GM12865 (cell line): ENCODE data around the gene TBC1D10A.
A peak's percentile ranks its signal among the peaks of the same experiment; 100 is the strongest.

Experiments
- DNase-seq: peaks from one replicate; pipeline ENCODE4 v3.0.0; 2010; ENCODE audit warnings: low read depth
- H3K4me3 ChIP-seq: 2 replicates; pipeline ENCODE4 v1.5.1; 2011; ENCODE audit warnings: mild to moderate bottlenecking, low read depth, low read length, control low read depth
- TF ChIP-seq, protein P1 (sequence below): IDR thresholded peaks from 2 replicates; pipeline ENCODE4 v1.5.1; 2011; ENCODE audit warnings: low read length, control low read depth, low read depth, inconsistent platforms; ENCODE audit not compliant: insufficient read depth; ENCODE audit errors: missing control alignments

The TBC1D10A gene

DNA sequence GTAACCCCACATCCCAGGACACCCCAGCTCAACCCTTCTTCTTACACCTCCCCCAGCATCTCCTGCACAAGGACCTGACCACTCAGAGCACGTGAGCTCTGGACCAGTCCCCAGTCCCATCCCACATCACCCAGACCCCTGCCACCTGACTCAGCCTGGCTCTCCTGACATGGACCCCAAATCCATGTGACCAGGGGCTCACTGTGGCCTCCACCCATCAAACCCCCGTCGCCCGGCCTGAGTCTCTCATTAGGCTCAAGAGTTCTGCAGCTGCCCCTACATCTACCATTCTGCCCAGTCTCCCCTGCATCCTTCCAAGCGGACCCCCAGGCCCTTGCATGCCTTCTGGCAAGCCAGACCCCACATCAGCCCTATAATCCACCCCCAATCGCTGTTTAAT, 78.3 kb downstream of the TBC1D10A start:
- H3K4me3 ChIP-seq = no peak overlapping the region
- no peak for DNase-seq
- TF ChIP-seq, protein P1, sequence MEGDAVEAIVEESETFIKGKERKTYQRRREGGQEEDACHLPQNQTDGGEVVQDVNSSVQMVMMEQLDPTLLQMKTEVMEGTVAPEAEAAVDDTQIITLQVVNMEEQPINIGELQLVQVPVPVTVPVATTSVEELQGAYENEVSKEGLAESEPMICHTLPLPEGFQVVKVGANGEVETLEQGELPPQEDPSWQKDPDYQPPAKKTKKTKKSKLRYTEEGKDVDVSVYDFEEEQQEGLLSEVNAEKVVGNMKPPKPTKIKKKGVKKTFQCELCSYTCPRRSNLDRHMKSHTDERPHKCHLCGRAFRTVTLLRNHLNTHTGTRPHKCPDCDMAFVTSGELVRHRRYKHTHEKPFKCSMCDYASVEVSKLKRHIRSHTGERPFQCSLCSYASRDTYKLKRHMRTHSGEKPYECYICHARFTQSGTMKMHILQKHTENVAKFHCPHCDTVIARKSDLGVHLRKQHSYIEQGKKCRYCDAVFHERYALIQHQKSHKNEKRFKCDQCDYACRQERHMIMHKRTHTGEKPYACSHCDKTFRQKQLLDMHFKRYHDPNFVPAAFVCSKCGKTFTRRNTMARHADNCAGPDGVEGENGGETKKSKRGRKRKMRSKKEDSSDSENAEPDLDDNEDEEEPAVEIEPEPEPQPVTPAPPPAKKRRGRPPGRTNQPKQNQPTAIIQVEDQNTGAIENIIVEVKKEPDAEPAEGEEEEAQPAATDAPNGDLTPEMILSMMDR = no peak

DNA sequence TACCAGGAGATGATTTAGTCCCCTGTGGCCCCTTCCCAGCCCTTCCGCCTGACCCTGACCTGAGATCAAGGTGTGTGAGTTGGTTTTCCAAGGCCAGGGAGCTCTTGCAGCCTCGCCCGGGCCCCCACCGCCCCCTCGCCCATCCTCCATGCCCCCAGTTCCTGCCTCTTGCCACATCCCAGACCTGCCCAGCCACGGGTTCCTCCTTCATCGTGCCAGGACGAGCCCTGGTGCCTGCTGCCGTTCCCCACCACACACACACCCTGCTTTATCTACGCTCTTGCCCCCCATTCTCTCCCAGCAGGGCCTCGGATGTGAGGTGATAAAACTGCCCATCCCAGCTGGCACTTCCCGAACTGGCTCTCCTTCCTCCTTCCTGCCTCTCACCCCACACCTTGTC, 78.8 kb downstream of the TBC1D10A start:
- H3K4me3 ChIP-seq = no peak overlapping the region
- DNase-seq = no peak
- TF ChIP-seq, protein P1 = no peak

DNA sequence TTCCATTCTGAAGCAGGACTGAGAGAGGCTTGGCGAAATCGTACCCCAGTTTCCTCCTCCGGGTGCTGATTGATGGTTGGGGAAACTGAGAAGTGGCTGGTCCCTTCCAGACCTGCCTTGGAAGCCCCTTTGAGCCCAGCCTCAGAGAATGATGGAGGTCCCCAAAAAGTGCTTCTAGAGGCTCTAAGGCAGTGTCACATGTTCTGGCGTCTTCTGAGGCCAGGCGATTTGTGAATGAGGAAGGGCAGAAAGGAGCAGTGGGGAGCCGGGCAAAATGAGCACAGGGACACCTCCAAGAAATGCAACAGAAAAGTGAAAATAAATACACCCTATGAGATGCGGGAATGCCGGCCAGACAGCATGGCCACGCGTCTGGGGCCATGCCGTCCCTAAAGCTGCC, 79.2 kb downstream of the TBC1D10A start:
- DNase-seq = no peak
- no peak overlapping the region for H3K4me3 ChIP-seq
- TF ChIP-seq, protein P1 = no peak

DNA sequence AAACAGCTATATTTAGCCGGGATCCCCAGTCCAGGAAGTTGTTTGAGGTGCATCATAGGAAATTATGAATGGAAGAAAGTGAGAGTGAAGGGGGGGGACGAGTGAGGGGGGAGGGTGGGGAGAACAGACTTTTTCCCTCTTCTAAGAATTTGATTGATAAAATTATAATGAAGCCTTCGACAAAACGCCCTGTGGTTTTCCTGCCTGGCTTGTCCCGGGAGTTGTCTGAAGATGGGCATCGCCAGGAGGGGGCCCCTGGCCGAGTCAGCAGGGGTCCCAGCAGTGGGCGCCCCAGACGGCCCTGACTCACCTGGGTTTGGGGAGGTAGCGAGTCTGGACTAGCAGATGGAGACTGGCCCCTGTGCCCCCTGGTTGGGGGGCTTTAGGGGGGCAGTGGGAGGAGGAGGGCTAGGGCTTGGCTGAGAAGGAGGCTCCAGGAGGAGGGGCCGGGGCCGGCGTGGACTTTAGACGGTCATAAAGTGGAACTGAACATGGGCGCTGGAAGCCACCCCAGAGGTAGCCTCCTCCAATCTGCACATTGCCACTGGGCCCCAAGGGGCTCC, 79.8 kb downstream of the TBC1D10A start:
- DNase-seq = no peak
- H3K4me3 ChIP-seq = peak overlapping the region; percentile 57
- TF ChIP-seq, protein P1 = no peak

DNA sequence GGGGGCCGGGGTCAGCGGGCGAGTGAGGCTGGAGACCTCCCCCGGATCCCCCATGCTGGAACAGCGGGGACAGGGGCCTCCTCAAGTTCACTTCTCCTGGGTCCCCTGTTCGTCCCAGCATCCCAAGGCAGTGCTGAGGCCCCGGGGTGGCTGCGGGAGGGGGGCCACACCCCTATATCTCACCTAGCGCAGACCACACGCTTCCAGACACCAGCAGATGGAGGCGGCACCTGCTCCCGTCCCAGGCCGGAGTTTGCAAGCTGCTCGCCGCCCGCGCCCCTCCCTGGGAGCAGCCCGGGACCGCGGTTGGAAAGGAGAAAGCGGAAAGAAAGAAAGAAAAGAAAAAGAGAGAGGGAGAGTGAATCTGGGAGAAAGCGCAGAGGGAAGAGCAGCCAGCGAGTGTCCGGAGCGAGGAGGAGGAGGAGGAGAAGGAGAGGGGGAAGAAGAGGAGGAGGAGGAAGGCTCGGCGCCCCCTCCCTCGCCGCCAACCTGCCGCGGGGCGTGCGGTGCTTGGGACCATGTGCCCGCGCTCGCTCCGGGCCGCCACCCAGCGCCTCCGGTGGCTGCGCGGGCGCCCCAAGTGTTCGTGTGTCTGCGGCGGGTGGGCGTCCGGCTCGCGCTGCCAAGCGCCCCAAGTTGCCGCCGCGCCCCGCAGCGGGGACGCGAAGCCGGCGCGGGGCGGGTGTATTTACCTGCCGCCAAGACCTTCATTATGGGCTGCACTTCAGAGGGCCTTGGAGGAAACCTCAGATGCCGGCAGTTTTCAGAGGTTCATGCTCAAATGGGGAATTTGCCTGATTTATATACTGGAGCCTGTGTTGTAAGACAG, 80.5 kb downstream of the TBC1D10A start, which contains the start of gene LIF:
Gene LIF, minus strand, starts transcription at position 775 of the 829 bp plus-strand sequence. Its CDS starts 64 bp downstream, at position 711.
- peak within 1 kb of the TSS; percentile 57 for H3K4me3 ChIP-seq
- DNase-seq = peak; percentile 34
- TF ChIP-seq, protein P1 = no peak

DNA sequence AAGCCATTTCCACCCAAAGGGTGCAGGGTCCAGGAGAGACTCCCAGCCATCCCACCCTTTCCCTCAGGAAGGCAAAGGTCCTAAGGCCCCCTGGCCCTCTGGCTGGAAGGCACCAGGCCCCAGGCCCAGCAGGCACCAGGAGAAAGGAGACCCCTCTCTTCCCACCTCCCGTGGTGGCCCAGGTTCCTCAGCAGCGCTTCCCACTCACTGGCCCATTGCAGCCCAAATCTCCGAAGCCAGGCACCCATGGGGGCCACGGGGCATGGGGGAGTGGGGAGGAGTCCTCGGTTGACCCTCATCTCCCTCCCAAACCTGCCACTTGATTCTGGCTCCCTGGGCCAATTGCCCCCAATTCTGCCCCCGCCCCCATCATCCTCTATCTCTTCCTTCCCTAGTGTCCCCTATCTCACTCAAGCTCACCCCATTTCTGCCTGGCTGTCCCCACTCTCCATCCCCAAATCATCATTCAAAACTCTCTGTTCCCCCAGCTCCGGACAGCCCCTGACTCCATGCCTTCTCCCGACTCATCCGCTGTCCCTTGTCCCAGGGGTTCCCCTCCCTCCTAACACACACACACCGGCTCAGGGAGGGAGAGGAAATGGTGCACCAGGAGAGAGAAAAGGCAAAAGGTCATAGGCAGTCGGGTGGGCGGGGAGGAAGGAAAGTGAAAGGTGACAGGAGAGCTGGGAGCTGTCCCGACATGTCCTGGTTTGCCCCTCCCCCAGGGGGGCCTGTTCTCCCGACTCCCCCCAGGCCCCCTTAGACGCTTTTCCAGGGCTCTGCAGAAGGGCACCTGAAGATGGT, 81.4 kb downstream of the TBC1D10A start:
- H3K4me3 ChIP-seq = peak overlapping the region; percentile 57
- peak; percentile 31 for DNase-seq
- TF ChIP-seq, protein P1 = no peak
